GM12865 (cell line): ENCODE data around the gene SCAPER.

Experiments used
- DNase-seq: peaks from one replicate; pipeline ENCODE4 v3.0.0; 2010; ENCODE audit warnings: low read depth
- H3K4me3 ChIP-seq: 2 replicates; pipeline ENCODE4 v1.5.1; 2011; ENCODE audit warnings: mild to moderate bottlenecking, low read depth, low read length, control low read depth
- TF ChIP-seq, protein P1 (sequence below): IDR thresholded peaks from 2 replicates; pipeline ENCODE4 v1.5.1; 2011; ENCODE audit warnings: low read length, control low read depth, low read depth, inconsistent platforms; ENCODE audit not compliant: insufficient read depth; ENCODE audit errors: missing control alignments

SCAPER gene

DNA sequence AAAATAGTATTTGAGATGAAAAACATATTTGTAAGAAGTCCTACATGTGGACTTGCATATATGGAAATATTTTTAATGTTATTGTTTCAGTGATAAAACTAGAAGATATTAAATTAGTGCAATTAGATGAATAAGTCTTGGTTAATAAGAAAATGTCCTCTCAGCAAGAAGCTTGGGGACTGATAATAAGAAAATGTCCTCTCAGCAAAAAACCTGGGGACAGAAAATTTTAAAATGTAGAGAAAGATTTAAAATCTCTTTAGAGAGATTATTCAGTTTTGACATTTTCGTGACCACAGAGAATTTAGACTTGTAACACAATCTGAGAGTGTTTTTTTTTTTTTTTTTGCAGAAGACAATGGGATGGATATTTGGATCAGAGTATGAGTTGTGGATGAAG is 412.6 kb downstream of the SCAPER start:
- TF ChIP-seq, protein P1, sequence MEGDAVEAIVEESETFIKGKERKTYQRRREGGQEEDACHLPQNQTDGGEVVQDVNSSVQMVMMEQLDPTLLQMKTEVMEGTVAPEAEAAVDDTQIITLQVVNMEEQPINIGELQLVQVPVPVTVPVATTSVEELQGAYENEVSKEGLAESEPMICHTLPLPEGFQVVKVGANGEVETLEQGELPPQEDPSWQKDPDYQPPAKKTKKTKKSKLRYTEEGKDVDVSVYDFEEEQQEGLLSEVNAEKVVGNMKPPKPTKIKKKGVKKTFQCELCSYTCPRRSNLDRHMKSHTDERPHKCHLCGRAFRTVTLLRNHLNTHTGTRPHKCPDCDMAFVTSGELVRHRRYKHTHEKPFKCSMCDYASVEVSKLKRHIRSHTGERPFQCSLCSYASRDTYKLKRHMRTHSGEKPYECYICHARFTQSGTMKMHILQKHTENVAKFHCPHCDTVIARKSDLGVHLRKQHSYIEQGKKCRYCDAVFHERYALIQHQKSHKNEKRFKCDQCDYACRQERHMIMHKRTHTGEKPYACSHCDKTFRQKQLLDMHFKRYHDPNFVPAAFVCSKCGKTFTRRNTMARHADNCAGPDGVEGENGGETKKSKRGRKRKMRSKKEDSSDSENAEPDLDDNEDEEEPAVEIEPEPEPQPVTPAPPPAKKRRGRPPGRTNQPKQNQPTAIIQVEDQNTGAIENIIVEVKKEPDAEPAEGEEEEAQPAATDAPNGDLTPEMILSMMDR, result no peak
- no peak for DNase-seq
- no peak overlapping the region for H3K4me3 ChIP-seq

DNA sequence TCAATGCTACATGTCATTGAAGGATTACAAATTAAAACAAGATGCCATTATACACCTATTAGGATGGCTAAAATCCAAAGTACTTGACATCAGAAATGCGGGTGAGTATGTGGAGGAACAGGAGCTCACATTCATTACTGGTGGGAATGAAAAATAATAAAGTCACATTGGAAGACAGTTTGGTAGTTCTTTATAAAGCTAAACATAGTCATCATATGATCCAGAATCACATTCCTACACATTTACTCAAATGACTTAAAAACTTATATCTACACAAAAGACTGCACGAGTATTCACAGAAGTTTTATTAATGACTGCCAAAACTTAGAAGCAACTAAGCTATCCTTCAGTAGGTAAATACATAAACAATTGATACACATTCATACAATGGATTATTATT is 421.4 kb downstream of the SCAPER start:
- no peak overlapping the region for H3K4me3 ChIP-seq
- TF ChIP-seq, protein P1, result no peak
- DNase-seq, result no peak

DNA sequence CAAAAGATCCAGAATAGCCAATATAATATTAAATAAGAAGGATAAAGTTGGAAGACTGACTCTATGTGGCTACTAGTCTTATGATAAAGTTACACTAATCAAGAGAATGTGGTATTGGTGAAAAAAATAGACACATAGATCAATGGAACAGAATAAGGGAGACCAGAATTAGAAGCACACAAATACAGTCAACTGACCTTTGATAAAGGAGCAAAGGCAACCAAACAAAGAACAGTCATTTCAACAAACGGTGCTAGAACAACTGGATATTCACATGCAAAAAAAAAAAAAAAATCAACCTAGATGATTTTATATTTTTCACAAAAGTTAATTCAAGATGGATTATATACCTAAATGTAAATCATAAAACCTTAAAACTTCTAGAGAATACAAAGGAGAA is 422.1 kb downstream of the SCAPER start:
- no peak for DNase-seq
- TF ChIP-seq, protein P1, result no peak

DNA sequence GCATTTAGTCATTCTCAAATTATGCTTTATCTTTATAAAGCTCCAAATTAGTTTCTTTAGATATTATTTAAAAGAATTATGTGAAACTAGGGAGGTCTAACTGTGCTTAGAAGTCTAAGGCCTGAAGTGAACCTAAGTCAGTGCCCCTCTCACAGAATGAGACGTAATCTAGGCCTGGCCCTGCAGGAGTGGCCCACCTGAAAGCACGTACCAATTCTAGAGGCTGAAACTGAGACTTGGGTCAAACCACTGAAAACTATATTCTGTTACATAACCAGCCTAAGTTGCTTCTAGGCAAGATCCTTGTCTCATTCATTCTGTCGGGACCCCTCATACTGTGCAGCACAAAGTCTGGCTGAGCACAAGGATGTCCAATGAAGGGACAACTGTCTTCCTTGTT is 424.9 kb downstream of the SCAPER start:
- TF ChIP-seq, protein P1, result no peak
- H3K4me3 ChIP-seq, result no peak overlapping the region
- DNase-seq, result no peak

More for the DNA sequence above, 422.1 kb downstream of the SCAPER start:
- H3K4me3 ChIP-seq, result no peak overlapping the region

DNA sequence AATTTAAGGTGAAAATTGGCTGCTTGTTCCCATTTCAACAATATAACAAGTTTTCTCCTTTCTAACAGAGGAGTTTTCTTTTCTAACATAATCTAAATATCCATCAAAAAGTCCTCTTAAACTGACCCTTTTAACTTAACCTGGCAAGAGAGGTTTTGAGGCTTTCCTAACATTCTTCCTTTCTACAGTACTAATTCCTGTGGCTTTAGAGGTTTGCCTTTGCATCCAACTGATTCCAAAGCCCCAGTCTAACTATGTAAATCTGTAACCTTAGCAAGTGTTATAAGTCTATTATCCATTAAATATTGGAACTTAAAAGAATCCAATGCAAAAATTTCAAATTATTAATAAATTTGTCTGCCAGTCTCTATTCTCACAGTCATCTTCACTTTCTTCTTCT is 434.4 kb downstream of the SCAPER start:
- DNase-seq, result no peak
- H3K4me3 ChIP-seq, result no peak overlapping the region
- TF ChIP-seq, protein P1, result no peak

DNA sequence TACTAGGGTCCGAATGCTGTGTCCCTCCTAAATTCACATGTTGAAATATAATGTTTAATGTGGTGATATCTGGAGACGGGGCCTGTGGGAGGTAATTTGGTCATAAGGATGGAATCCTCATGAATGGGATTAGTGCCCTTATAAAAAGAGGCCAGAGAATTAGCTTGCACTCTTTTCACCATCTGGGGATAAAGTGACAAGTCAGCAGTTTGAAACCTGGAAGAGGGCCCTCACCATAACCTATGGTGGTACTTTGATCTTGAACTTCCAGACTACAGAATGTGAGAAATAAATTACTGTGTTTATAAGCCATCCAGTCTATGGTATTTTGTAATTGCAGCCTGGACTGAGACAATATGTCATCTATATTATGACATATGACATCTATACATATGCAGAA is 436.4 kb downstream of the SCAPER start:
- no peak overlapping the region for H3K4me3 ChIP-seq
- no peak for DNase-seq
- TF ChIP-seq, protein P1, result no peak

DNA sequence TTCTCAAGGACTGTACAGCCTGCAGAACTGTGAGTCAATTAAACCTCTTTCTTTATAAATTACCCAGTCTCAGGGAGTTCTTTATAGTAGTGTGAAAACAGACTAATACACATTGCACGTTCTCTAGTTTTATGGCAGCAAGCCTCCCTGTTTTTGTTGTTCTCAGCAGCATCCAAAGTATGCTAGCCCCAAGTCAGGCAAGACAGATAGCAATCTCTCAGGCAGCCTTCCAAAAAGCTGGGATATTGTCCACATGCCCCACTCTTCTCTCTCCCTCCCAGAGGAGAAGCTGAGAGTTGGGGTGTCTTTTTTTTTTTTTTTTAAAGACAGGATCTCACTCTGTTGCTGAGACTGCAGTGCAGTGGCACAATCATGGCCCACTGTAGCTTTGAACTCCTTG is 438.0 kb downstream of the SCAPER start:
- TF ChIP-seq, protein P1, result no peak
- no peak for DNase-seq
- H3K4me3 ChIP-seq, result no peak overlapping the region
